ENCODE data around the gene CCNY. TPM values are rescaled to one million over a fixed set of nuclear protein-coding genes. Genes with fewer than 3 reads are reported as not detected.

The CCNY gene
- total RNA-seq, 3 donors from 2014 or later (not counting 1 experiment from before 2014, with no cell fraction given): 71.0 to 87.2 (median 74.3) TPM

GRCh38 chr10:35397953-35398352, 61.6 kb downstream of the CCNY start:
- H3K27me3 Mint-ChIP-seq (ENCODE audit: low read depth in 2 of 2): no peaks in the 10 kb centered on the region
- H3K4me3 Mint-ChIP-seq: no peak overlapping the region
- no peak for TF ChIP-seq CTCF (IDR thresholded peaks at IDR 0.05)
- H3K4me1 Mint-ChIP-seq: peaks cover 65 to 69% of the 10 kb centered on the region in 2 donors
- no peaks in the 10 kb centered on the region for H3K27me3 ChIP-seq (ENCODE audit: control insufficient read depth, insufficient read depth, low read length)
- ATAC-seq: no peak
- peaks cover 3% of the 10 kb centered on the region for H3K9me3 ChIP-seq (ENCODE audit: control insufficient read depth, insufficient read depth, low read length)
- peaks cover 17% of the 10 kb centered on the region for H3K4me1 ChIP-seq (ENCODE audit: control insufficient read depth, insufficient read depth, low read length)
- no peaks in the 10 kb centered on the region for H3K36me3 ChIP-seq (ENCODE audit: control insufficient read depth, insufficient read depth, low read length)
- no peak overlapping the region for H3K27ac ChIP-seq (ENCODE audit: low read length)
- no peak for DNase-seq
- intact Hi-C loops (cut with micrococcal nuclease): no loop called here
- no peaks in the 10 kb centered on the region for H3K9me3 Mint-ChIP-seq
- no peaks in the 10 kb centered on the region for H3K36me3 Mint-ChIP-seq
- WGBS (ENCODE audit: insufficient coverage): 90% methylated on average over 4 of the region's 4 CpGs
- peak overlapping the region in 1 of 2 donors; percentile 47 for H3K27ac Mint-ChIP-seq
- H3K4me3 ChIP-seq (ENCODE audit: low read length): no peak overlapping the region

DNA sequence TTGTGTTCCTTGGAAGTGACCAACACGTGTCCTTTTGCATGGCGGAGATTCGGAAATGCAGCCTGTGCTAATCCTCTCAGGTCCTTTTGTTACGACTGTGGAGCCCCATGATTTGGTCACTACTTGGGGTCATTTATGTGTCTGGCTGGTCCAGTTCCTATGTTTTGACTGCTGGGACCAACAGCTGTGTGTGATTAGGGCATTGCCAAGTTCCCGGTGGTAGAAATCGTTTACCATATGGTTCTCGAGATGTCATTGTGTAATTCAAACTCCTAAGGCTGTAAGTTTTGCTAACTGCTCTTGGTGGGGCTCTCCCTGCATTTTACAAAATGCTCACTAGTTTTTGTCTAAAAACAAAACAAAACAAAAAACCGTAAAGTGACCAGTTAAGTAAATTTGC, 62.0 kb downstream of the CCNY start:
- TF ChIP-seq CTCF (IDR thresholded peaks at IDR 0.05): no peak
- no peak overlapping the region for H3K27ac ChIP-seq (ENCODE audit: low read length)
- H3K36me3 ChIP-seq (ENCODE audit: control insufficient read depth, insufficient read depth, low read length): no peaks in the 10 kb centered on the region
- H3K27me3 ChIP-seq (ENCODE audit: control insufficient read depth, insufficient read depth, low read length): no peaks in the 10 kb centered on the region
- Mint-ChIP-seq H3K27me3 (ENCODE audit: low read depth in 2 of 2) (no peaks in the 10 kb centered on the region), H3K27ac (peak overlapping the region in 1 of 2 donors; percentile 47), H3K4me3 (no peak overlapping the region), H3K4me1 (peaks cover 61 to 65% of the 10 kb centered on the region in 2 donors), H3K9me3 (no peaks in the 10 kb centered on the region), H3K36me3 (no peaks in the 10 kb centered on the region)
- ATAC-seq: no peak
- intact Hi-C loops (cut with micrococcal nuclease): no loop called here
- H3K4me1 ChIP-seq (ENCODE audit: control insufficient read depth, insufficient read depth, low read length): peaks cover 17% of the 10 kb centered on the region
- peaks cover 3% of the 10 kb centered on the region for H3K9me3 ChIP-seq (ENCODE audit: control insufficient read depth, insufficient read depth, low read length)
- WGBS (ENCODE audit: insufficient coverage): 94% methylated on average over 7 of the region's 8 CpGs
- DNase-seq: no peak
- no peak overlapping the region for H3K4me3 ChIP-seq (ENCODE audit: low read length)

GRCh38 chr10:35398908-35399307, 62.6 kb downstream of the CCNY start:
- intact Hi-C loops (cut with micrococcal nuclease): no loop called here
- Mint-ChIP-seq H3K4me1 (peaks cover 55 to 59% of the 10 kb centered on the region in 2 donors), H3K27me3 (ENCODE audit: low read depth in 2 of 2) (no peaks in the 10 kb centered on the region), H3K4me3 (no peak overlapping the region), H3K36me3 (no peaks in the 10 kb centered on the region), H3K9me3 (no peaks in the 10 kb centered on the region), H3K27ac (peak overlapping the region in 1 of 2 donors; percentile 47)
- Histone ChIP-seq H3K36me3 (ENCODE audit: control insufficient read depth, insufficient read depth, low read length) (no peaks in the 10 kb centered on the region), H3K4me1 (ENCODE audit: control insufficient read depth, insufficient read depth, low read length) (peaks cover 17% of the 10 kb centered on the region), H3K27ac (ENCODE audit: low read length) (no peak overlapping the region), H3K4me3 (ENCODE audit: low read length) (no peak overlapping the region), H3K9me3 (ENCODE audit: control insufficient read depth, insufficient read depth, low read length) (peaks cover 3% of the 10 kb centered on the region), H3K27me3 (ENCODE audit: control insufficient read depth, insufficient read depth, low read length) (no peaks in the 10 kb centered on the region)
- DNase-seq (no peak), ATAC-seq (no peak)
- WGBS (ENCODE audit: insufficient coverage): 94% methylated on average over 7 of the region's 7 CpGs
- no peak for TF ChIP-seq CTCF (IDR thresholded peaks at IDR 0.05)

DNA sequence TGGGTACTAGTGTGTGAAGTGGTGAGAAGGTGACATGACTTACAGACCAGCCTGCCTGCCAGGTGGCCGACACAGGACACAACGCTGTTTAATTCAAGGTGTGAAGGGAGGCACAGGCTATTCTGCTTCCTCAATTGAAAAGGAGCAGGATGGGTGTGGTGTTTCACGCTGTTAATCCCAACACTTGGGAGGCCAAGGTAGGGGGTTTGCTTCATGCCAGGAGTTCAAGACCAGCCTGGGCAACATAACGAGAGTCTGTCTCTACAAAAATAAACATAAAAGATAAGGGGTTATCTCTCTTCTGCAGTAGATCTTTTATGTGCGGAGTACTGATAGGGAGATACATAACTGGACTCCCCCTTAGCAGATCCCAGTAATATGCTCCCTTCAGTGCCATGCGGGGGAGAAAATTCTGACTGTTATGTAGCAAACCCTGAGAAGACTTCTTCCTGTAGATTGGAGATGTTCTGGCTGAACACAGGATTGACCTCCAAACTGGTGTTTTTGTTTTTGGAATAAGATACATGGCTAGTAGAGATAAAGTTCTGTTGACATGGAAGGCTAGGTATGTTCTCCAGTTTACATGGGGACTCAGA, 63.2 kb downstream of the CCNY start:
- H3K27ac Mint-ChIP-seq: no peak overlapping the region
- H3K4me3 Mint-ChIP-seq: no peak overlapping the region
- H3K27me3 Mint-ChIP-seq (ENCODE audit: low read depth in 2 of 2): no peaks in the 10 kb centered on the region
- Histone ChIP-seq H3K9me3 (ENCODE audit: control insufficient read depth, insufficient read depth, low read length) (peaks cover 3% of the 10 kb centered on the region), H3K27ac (ENCODE audit: low read length) (no peak overlapping the region), H3K4me1 (ENCODE audit: control insufficient read depth, insufficient read depth, low read length) (peaks cover 17% of the 10 kb centered on the region), H3K36me3 (ENCODE audit: control insufficient read depth, insufficient read depth, low read length) (no peaks in the 10 kb centered on the region), H3K27me3 (ENCODE audit: control insufficient read depth, insufficient read depth, low read length) (no peaks in the 10 kb centered on the region), H3K4me3 (ENCODE audit: low read length) (no peak overlapping the region)
- 78% methylated on average over 4 of the region's 6 CpGs for WGBS (ENCODE audit: insufficient coverage)
- H3K36me3 Mint-ChIP-seq: no peaks in the 10 kb centered on the region
- no peak for TF ChIP-seq CTCF (IDR thresholded peaks at IDR 0.05)
- no peak for DNase-seq
- no peak for ATAC-seq
- H3K4me1 Mint-ChIP-seq: peaks cover 49 to 53% of the 10 kb centered on the region in 2 donors
- no peaks in the 10 kb centered on the region for H3K9me3 Mint-ChIP-seq
- intact Hi-C loops (cut with micrococcal nuclease): no loop called here
